ENCODE results near the gene OMP.

DNA sequence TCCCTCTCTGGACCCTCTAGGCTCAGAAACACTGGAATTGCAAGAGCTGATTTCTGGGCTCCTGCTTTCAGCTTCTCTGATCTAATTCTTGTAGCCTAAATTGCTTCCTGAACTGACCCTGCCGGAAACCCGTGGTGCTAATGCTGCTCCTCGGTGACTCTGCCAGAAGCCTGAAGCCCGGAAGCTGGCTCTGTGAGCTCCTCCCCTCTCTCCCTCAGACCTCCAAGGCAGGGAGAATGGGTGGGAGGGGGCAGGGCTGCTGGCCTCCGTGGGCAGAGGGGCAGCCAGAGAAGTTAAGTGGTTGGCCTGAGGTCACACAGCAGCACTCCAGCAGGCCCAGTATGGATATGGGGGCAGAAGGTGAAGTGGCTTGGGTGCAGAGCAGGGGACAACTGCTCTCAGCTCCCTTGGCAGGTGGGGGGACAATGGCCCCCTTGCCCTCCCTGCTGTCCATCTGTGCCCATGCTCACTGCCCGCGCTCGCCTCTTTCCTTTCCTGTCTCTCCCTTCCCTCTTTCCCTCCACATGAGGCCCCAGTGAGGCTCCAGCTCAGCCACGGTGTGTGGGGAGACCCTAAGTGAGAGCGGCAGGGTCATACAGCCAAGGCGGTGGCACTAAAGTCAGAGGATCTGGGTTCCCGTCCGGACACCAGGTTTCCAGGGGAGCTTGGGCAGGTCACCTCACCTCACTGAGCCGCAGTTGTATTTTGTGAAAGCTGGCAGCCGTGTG lies 19.6 kb upstream of the OMP start:
- TF ChIP-seq, protein P1, sequence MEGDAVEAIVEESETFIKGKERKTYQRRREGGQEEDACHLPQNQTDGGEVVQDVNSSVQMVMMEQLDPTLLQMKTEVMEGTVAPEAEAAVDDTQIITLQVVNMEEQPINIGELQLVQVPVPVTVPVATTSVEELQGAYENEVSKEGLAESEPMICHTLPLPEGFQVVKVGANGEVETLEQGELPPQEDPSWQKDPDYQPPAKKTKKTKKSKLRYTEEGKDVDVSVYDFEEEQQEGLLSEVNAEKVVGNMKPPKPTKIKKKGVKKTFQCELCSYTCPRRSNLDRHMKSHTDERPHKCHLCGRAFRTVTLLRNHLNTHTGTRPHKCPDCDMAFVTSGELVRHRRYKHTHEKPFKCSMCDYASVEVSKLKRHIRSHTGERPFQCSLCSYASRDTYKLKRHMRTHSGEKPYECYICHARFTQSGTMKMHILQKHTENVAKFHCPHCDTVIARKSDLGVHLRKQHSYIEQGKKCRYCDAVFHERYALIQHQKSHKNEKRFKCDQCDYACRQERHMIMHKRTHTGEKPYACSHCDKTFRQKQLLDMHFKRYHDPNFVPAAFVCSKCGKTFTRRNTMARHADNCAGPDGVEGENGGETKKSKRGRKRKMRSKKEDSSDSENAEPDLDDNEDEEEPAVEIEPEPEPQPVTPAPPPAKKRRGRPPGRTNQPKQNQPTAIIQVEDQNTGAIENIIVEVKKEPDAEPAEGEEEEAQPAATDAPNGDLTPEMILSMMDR (conservative IDR thresholded peaks at IDR 0.05; ENCODE audit: low read depth, low read length), result no peak
- TF ChIP-seq POLR2A (IDR thresholded peaks at IDR 0.05; ENCODE audit: low read depth, low read length) (no peak), NFE2L2 (IDR thresholded peaks at IDR 0.05; ENCODE audit: low read depth, low read length) (no peak), RAD21 (IDR thresholded peaks at IDR 0.05; ENCODE audit: low read length) (no peak), CEBPB (IDR thresholded peaks at IDR 0.05; ENCODE audit: low read depth, low read length) (no peak), SMC3 (IDR thresholded peaks at IDR 0.05; ENCODE audit: low read depth, low read length) (no peak), BHLHE40 (IDR thresholded peaks at IDR 0.05; ENCODE audit: low read depth, low read length) (no peak)

All from IMR-90 (cell line).